Suprapubic skin (tissue), 3 donors: ENCODE measurements around the gene GRID2.

Source experiments
- CTCF ChIP-seq, 2 donors: fragments of 200-600 bp in 1 of 2; fragments of 450-650 bp in 1 of 2; sonication (generic) in 1 of 2; IDR thresholded peaks; one replicate each; pipeline ENCODE4 v1.5.1; 2016 to 2019; ENCODE audit warnings: antibody characterized with exemption in 2 of 2, mild to moderate bottlenecking in 1 of 2, moderate library complexity in 1 of 2
- POLR2AphosphoS5 ChIP-seq, 3 donors: sonication (generic); formaldehyde crosslinking; IDR thresholded peaks; one replicate each; pipeline ENCODE4 v1.6.1; 2017; ENCODE audit warnings: antibody characterized with exemption in 3 of 3

- TF ChIP-seq CTCF (IDR thresholded peaks at IDR 0.05) (no peak), POLR2AphosphoS5 (IDR thresholded peaks at IDR 0.05) (no peak)
Measured at GRCh38 chr4:93814722-93815121, 1511.0 kb downstream of the GRID2 start.
